Smooth muscle cell (in vitro differentiated cells): Measurements from ENCODE around the gene SLC30A3. TPM values are rescaled to one million over a fixed set of nuclear protein-coding genes. Genes with fewer than 3 reads are reported as not detected.

Source experiments
- DNase-seq: peaks from one replicate; lab custom pipeline; 2025; ENCODE audit not compliant: unreplicated experiment; lab: John Stamatoyannopoulos, UW
- H2AFZ ChIP-seq: fragments of 200-600 bp; sonication (generic); 2 replicates; pipeline ENCODE4 v1.6.0; 2016; ENCODE audit warnings: antibody characterized with exemption, low read depth, mild to moderate bottlenecking
- H3F3A ChIP-seq: fragments of 200-600 bp; sonication (generic); 2 replicates; pipeline ENCODE4 v1.6.0; 2017; ENCODE audit warnings: antibody characterized with exemption, low read depth
- H3K27ac ChIP-seq: fragments of 200-600 bp; sonication (generic); 2 replicates; pipeline ENCODE4 v1.5.1; 2016; ENCODE audit warnings: low read depth, mild to moderate bottlenecking
- H3K27me3 ChIP-seq: fragments of 200-600 bp; sonication (generic); 2 replicates; pipeline ENCODE4 v1.6.1; 2016; ENCODE audit warnings: low read depth, mild to moderate bottlenecking
- H3K36me3 ChIP-seq: fragments of 200-600 bp; sonication (generic); 2 replicates; pipeline ENCODE4 v1.5.1; 2016; ENCODE audit warnings: low read depth
- H3K4me1 ChIP-seq: fragments of 200-600 bp; sonication (generic); 2 replicates; pipeline ENCODE4 v1.5.1; 2016; ENCODE audit warnings: low read depth
- H3K4me2 ChIP-seq: fragments of 200-600 bp; sonication (generic); 2 replicates; pipeline ENCODE4 v1.6.0; 2016; ENCODE audit warnings: mild to moderate bottlenecking
- H3K4me3 ChIP-seq: fragments of 200-600 bp; sonication (generic); 2 replicates; pipeline ENCODE4 v1.5.1; 2016; ENCODE audit warnings: mild to moderate bottlenecking
- H3K79me2 ChIP-seq: fragments of 200-600 bp; sonication (generic); 2 replicates; pipeline ENCODE4 v1.6.0; 2016; ENCODE audit warnings: low read depth, mild to moderate bottlenecking
- H3K9ac ChIP-seq: fragments of 200-600 bp; sonication (generic); 2 replicates; pipeline ENCODE4 v1.6.0; 2016; ENCODE audit warnings: low read depth
- H3K9me3 ChIP-seq: fragments of 200-600 bp; sonication (generic); replicated peaks from 2 replicates; pipeline ENCODE4 v1.5.1; 2016; ENCODE audit warnings: low read depth
- H4K20me1 ChIP-seq: fragments of 200-600 bp; sonication (generic); 2 replicates; pipeline ENCODE4 v1.6.0; 2016; ENCODE audit warnings: low read depth
- WGBS: methylation state at CpG from one replicate; pipeline ENCODE4 v1.1.7; 2016; ENCODE audit warnings: low lambda C conversion rate; 5-methylcytosine and 5-hydroxymethylcytosine counted together
- polyA plus RNA-seq: library from polyadenylated mRNA; unstranded; fragments of >200 nt; fragmentation: Nextera tagmentation; extraction: Ambion mirVana; gene quantifications from 2 replicates; pipeline ENCODE4 v1.2.1, GENCODE V29; 2016
- total RNA-seq: library from RNA; depleted of rRNA; stranded (reverse); fragments of >200 nt; gene quantifications from 2 replicates; pipeline ENCODE4 v1.2.3, GENCODE V29; 2014
- TF ChIP-seq, protein P1 (sequence below): fragments of 200-600 bp; sonication (generic); IDR thresholded peaks from 2 replicates; pipeline ENCODE4 v1.5.1; 2017; ENCODE audit warnings: borderline replicate concordance, mild to moderate bottlenecking, antibody characterized with exemption; ENCODE audit not compliant: insufficient read depth, poor library complexity, severe bottlenecking

SLC30A3 gene
- total and polyA plus RNA-seq, 2 experiments from 2014 or later = 0.17 TPM; not detected in 1

DNA sequence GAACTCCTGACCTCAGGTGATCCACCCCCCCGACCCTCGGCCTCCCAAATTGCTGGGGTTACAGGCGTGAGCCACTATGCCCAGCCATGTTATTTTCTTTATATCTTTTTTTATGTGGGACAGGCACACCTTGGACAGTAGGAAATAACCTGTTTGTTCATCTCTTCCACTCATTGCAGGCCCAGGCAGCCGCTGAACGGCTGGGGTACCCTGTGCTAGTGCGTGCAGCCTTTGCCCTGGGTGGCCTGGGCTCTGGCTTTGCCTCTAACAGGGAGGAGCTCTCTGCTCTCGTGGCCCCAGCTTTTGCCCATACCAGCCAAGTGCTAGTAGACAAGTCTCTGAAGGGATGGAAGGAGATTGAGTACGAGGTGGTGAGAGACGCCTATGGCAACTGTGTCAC, 37.3 kb downstream of the SLC30A3 start:
- no peak overlapping the region for H3K4me2 ChIP-seq
- no peaks in the 10 kb centered on the region for H3K4me1 ChIP-seq
- H3K4me3 ChIP-seq = no peak overlapping the region
- H2AFZ ChIP-seq = no peak overlapping the region
- H3K36me3 ChIP-seq = peaks cover 14% of the 10 kb centered on the region
- no peaks in the 10 kb centered on the region for H4K20me1 ChIP-seq
- no peak overlapping the region for H3K27ac ChIP-seq
- no peaks in the 10 kb centered on the region for H3F3A ChIP-seq
- H3K27me3 ChIP-seq = no peaks in the 10 kb centered on the region
- H3K9me3 ChIP-seq = no peaks in the 10 kb centered on the region
- no peak overlapping the region for H3K9ac ChIP-seq
- no peaks in the 10 kb centered on the region for H3K79me2 ChIP-seq
- 98% methylated on average over 9 of the region's 9 CpGs for WGBS
- no peak for DNase-seq
- TF ChIP-seq, protein P1, sequence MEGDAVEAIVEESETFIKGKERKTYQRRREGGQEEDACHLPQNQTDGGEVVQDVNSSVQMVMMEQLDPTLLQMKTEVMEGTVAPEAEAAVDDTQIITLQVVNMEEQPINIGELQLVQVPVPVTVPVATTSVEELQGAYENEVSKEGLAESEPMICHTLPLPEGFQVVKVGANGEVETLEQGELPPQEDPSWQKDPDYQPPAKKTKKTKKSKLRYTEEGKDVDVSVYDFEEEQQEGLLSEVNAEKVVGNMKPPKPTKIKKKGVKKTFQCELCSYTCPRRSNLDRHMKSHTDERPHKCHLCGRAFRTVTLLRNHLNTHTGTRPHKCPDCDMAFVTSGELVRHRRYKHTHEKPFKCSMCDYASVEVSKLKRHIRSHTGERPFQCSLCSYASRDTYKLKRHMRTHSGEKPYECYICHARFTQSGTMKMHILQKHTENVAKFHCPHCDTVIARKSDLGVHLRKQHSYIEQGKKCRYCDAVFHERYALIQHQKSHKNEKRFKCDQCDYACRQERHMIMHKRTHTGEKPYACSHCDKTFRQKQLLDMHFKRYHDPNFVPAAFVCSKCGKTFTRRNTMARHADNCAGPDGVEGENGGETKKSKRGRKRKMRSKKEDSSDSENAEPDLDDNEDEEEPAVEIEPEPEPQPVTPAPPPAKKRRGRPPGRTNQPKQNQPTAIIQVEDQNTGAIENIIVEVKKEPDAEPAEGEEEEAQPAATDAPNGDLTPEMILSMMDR = no peak

DNA sequence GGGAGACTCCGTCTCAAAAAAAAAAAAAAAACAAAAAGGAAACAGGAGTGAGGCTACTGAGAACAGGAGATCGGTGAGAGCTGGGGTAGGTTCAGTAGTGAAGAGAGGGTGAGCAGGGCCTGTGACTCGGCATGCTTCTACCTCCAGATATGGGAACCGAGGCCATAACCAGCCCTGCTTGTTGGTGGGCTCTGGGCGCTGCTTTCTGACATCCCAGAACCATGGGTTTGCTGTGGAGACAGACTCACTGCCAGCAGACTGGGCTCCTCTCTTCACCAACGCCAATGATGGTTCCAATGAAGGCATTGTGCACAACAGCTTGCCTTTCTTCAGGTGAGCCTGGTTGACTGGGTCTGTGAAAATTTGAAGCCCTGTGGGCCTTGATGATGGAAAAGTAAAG, 39.4 kb downstream of the SLC30A3 start:
- TF ChIP-seq, protein P1 = no peak
- 94% methylated on average over 6 of the region's 6 CpGs for WGBS
- H3K79me2 ChIP-seq = peaks cover 4% of the 10 kb centered on the region
- H3K9ac ChIP-seq = no peak overlapping the region
- no peak overlapping the region for H3K27ac ChIP-seq
- H3K4me1 ChIP-seq = peaks cover 4% of the 10 kb centered on the region
- H2AFZ ChIP-seq = no peak overlapping the region
- no peak for DNase-seq
- no peaks in the 10 kb centered on the region for H4K20me1 ChIP-seq
- H3K4me3 ChIP-seq = no peak overlapping the region
- H3K27me3 ChIP-seq = no peaks in the 10 kb centered on the region
- H3K9me3 ChIP-seq = no peaks in the 10 kb centered on the region
- no peaks in the 10 kb centered on the region for H3F3A ChIP-seq
- peaks cover 14% of the 10 kb centered on the region for H3K36me3 ChIP-seq
- H3K4me2 ChIP-seq = no peak overlapping the region

DNA sequence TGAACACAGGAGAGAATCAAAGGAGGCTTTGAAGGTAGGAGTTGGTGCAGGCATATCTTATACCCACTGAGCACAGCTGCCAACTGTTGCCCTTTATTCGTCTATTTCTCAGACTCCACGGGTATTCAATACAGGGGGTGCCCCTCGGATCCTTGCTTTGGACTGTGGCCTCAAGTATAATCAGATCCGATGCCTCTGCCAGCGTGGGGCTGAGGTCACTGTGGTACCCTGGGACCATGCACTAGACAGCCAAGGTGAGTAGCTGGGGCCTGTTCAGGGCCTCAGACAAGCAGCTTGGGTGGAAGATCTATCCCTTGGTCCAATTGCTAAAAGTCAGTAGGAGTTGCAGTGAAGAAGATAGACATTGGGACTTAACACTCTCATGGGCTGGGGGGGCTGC, 40.4 kb downstream of the SLC30A3 start:
- H3F3A ChIP-seq = no peaks in the 10 kb centered on the region
- H4K20me1 ChIP-seq = no peaks in the 10 kb centered on the region
- WGBS = 100% methylated on average over 5 of the region's 5 CpGs
- peaks cover 14% of the 10 kb centered on the region for H3K4me1 ChIP-seq
- H3K4me2 ChIP-seq = no peak overlapping the region
- no peak for DNase-seq
- H2AFZ ChIP-seq = no peak overlapping the region
- H3K27ac ChIP-seq = no peak overlapping the region
- H3K36me3 ChIP-seq = peaks cover 6% of the 10 kb centered on the region
- TF ChIP-seq, protein P1 = no peak
- H3K9ac ChIP-seq = no peak overlapping the region
- no peak overlapping the region for H3K4me3 ChIP-seq
- H3K27me3 ChIP-seq = no peaks in the 10 kb centered on the region
- H3K79me2 ChIP-seq = peaks cover 15% of the 10 kb centered on the region
- no peaks in the 10 kb centered on the region for H3K9me3 ChIP-seq

DNA sequence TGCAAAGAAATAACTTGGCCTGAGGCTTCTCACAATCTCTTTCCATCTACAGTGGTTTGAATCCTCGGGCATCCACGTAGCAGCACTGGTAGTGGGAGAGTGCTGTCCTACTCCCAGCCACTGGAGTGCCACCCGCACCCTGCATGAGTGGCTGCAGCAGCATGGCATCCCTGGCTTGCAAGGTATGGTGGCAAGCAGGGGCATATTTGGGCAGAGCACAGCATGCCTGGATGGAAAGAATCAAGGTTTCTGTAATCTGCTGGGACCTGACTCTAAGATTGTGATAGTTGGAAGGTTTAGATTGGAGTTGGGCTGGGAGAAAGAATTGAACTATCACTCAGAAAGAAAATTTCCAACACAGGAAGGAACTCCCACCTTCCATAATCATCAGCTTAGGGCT, 41.7 kb downstream of the SLC30A3 start:
- Histone ChIP-seq H3K4me1 (peaks cover 14% of the 10 kb centered on the region), H3K27me3 (no peaks in the 10 kb centered on the region), H2AFZ (no peak overlapping the region), H4K20me1 (no peaks in the 10 kb centered on the region), H3F3A (no peaks in the 10 kb centered on the region), H3K79me2 (peaks cover 15% of the 10 kb centered on the region), H3K4me3 (no peak overlapping the region), H3K36me3 (no peaks in the 10 kb centered on the region), H3K27ac (no peak overlapping the region), H3K4me2 (no peak overlapping the region), H3K9me3 (no peaks in the 10 kb centered on the region), H3K9ac (no peak overlapping the region)
- no peak for DNase-seq
- TF ChIP-seq, protein P1 = no peak
- WGBS = 92% methylated on average over 3 of the region's 3 CpGs
